Activated CD8-positive, alpha-beta T cell treated with anti-CD3 and anti-CD28 coated beads, Interleukin-2, amount 10 ng/mL, durations not matched to agents 7 days and 5 days (primary cell): Measurements from ENCODE around the gene RPTN. TPM values are rescaled to one million over a fixed set of nuclear protein-coding genes. Genes with fewer than 3 reads are reported as not detected.
"Not testable (repeated sequence)": the region's sequence is repeated elsewhere in the genome, so short reads cannot be mapped to it uniquely, and the experiment has no call there.

Experiments
- ATAC-seq: fragments of 150-1000 bp; cut with Tn5 transposase; one replicate; pipeline ENCODE4 v1.10.0; 2021; ENCODE audit warnings: moderate library complexity
- CTCF ChIA-PET: fragments of 350-600 bp; sonication (Branson Sonifier 250); formaldehyde crosslinking; loops from one replicate; lab custom pipeline; 2021; ENCODE audit warnings: antibody characterized with exemption; lab: Charles Lee
- POLR2A ChIA-PET: fragments of 350-600 bp; sonication (Branson Sonifier 250); formaldehyde crosslinking; loops from one replicate; lab custom pipeline; 2021; ENCODE audit warnings: antibody characterized with exemption; lab: Charles Lee
- DNase-seq: peaks from one replicate; pipeline ENCODE4 v3.0.0-alpha.2; 2020
- H3K27ac Mint-ChIP-seq: one replicate; pipeline ENCODE4 v1.8.0; 2021; ENCODE audit warnings: mild to moderate bottlenecking, mixed read lengths
- H3K27me3 Mint-ChIP-seq: one replicate; pipeline ENCODE4 v1.8.0; 2021; ENCODE audit warnings: low read depth, mixed read lengths
- H3K36me3 Mint-ChIP-seq: one replicate; pipeline ENCODE4 v1.8.0; 2021; ENCODE audit warnings: low read depth, mixed read lengths
- H3K4me1 Mint-ChIP-seq: one replicate; pipeline ENCODE4 v1.8.0; 2021; ENCODE audit warnings: low read depth, mixed read lengths
- H3K4me3 Mint-ChIP-seq: one replicate; pipeline ENCODE4 v1.8.0; 2021; ENCODE audit warnings: mild to moderate bottlenecking, mixed read lengths
- H3K9me3 Mint-ChIP-seq: one replicate; pipeline ENCODE4 v1.8.0; 2022; ENCODE audit warnings: mixed read lengths; ENCODE audit not compliant: insufficient read depth
- total RNA-seq, 2 experiments: library from RNA; stranded (reverse); gene quantifications; one replicate each; pipeline ENCODE4 v1.2.3, GENCODE V29; 2021

RPTN gene
- total RNA-seq, 2 experiments from 2014 or later, result not detected

DNA sequence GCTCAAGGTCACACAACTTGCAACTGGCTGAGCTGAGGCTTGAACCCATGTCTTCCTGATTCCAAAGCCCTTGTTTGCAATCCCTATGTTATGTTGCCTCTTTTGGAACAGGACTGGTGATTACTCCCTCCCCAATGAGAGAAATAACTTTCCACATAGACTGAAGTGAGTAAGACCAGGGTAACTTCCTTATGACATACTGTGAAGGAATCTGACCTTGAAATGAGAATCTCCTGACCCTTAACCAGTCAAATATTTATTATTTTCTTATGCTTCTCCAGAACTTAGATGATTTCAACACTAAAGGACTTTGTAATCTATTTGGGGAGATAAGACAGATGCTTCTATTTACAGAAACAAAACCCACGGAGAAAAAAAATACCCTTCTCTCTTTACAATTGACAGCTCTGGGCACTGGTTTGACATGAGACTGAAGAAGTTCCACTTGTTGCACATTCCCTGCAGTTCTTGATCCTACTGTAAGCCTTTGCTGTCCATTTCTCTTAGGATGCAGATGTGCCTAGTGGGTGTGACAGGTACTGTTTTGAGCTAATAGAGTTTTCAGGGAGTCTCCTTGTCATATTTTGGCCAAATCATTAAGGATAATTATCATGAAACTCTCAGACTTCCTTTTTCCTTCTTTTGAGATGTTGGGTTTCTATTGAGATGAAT lies 3.9 kb upstream of the RPTN start:
- H3K4me1 Mint-ChIP-seq, result peaks cover 11% of the 10 kb centered on the region
- ATAC-seq (no peak), DNase-seq (no peak)
- H3K36me3 Mint-ChIP-seq, result no peaks in the 10 kb centered on the region
- no peak overlapping the region for H3K27ac Mint-ChIP-seq
- peaks cover 5% of the 10 kb centered on the region for H3K27me3 Mint-ChIP-seq
- H3K4me3 Mint-ChIP-seq, result no peak overlapping the region
- H3K9me3 Mint-ChIP-seq, result no peaks in the 10 kb centered on the region
- ChIA-PET POLR2A (no interaction called here), CTCF (interaction anchor here (1.1 to 1.4 kb wide), 3 partner anchors 10 to 53 kb away, joined by 3 to 4 read pairs (median 3); no protein-coding TSS in a partner anchor)

DNA sequence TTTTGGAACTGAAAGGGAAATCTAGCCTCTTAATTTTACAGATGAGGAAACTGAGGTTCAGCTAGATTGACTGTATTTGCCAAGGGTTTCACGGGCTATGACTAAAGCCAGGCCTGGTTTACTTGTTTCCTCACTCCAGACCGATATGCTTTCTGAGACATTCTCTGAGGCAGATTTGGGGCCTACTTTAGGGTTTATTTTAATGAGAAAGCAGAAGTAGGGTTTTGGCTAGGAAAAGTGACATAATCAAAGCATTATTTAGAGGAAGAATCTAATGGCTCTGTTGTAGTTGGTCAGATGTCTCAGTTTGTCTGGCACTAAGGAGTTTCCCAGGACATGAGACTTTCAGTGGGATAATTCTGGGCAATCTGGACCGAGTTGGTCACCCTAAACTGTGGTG lies 1.5 kb upstream of the RPTN start:
- no peak for DNase-seq
- POLR2A ChIA-PET, result no interaction called here
- Mint-ChIP-seq H3K4me1 (peaks cover 3% of the 10 kb centered on the region), H3K27me3 (peaks cover 5% of the 10 kb centered on the region), H3K27ac (no peak overlapping the region), H3K36me3 (no peaks in the 10 kb centered on the region), H3K4me3 (no peak overlapping the region), H3K9me3 (no peaks in the 10 kb centered on the region)
- no peak for ATAC-seq
- CTCF ChIA-PET, result no interaction called here

DNA sequence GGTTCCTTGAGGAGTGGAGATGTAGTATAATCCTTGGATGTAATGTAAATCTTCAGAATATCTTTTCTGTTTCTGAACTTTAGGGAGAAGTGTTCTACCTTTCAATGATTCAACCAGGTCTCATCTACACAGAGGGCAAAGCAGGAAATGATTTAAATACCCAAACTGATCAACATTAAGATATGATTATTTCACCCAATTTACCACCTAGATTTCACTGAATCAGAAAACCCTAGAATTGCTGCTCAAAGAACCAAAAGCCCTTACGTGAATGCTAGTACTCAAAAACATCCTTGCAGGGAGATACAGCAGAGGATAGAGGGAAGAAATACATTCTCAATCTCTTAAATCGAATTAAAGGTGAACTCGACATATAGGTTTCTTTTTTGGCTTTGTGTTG lies 5.0 kb downstream of the RPTN start:
- Mint-ChIP-seq H3K4me3 (no peak overlapping the region), H3K27me3 (peaks cover 18% of the 10 kb centered on the region), H3K36me3 (no peaks in the 10 kb centered on the region), H3K4me1 (no peaks in the 10 kb centered on the region), H3K9me3 (peaks cover 1% of the 10 kb centered on the region), H3K27ac (no peak overlapping the region)
- POLR2A ChIA-PET, result no interaction called here
- DNase-seq (no peak), ATAC-seq (no peak)
- CTCF ChIA-PET, result no interaction called here

DNA sequence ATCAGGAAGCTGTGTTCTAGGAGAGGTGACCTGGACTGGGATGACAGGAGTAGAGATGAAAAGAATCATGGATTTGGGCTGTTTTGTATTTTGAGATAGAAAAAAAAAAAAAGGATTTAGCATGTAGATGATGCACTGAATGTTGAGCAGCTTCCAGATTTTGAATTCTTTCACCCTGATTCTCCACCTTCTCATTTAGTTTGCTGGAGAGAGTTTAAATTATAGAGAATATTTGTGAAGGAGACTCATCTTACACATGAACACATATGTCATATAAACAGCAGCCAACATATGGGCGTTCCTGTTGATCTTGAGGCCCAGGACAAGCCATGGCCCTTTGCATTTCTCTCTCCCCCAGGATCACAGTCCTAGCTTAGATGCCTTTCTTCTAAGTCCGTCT lies 7.4 kb downstream of the RPTN start:
- no peak overlapping the region for H3K27ac Mint-ChIP-seq
- CTCF ChIA-PET, result interaction anchor here (0.7 to 1.6 kb wide), 2 partner anchors 13 to 34 kb away, joined by 3 to 4 read pairs; no protein-coding TSS in a partner anchor
- ATAC-seq (no peak), DNase-seq (no peak)
- H3K4me1 Mint-ChIP-seq, result no peaks in the 10 kb centered on the region
- H3K36me3 Mint-ChIP-seq, result no peaks in the 10 kb centered on the region
- H3K9me3 Mint-ChIP-seq, result peaks cover 9% of the 10 kb centered on the region
- peaks cover 18% of the 10 kb centered on the region for H3K27me3 Mint-ChIP-seq
- POLR2A ChIA-PET, result interaction anchor here (0.6 kb wide), 1 partner anchor 275 kb away, joined by 3 read pairs; no protein-coding TSS in a partner anchor
- no peak overlapping the region for H3K4me3 Mint-ChIP-seq

DNA sequence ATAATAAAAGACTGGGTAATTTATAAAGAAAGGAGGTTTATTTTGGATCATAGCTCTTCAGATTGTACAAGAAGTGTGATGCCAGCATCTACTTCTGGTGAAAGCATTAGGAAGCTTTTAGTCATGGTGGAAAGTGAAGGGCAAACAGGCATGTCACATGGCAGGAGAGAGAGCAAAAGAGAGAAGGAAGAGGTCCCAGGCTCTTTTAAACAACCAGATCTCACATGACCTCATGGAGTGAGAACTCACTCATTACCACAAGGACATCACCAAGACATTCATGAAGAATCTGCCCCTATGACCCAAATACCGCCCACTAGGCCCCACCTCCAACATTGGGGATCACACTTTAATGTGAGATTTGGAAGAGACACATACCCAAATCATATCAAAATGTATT lies 10.0 kb downstream of the RPTN start:
- Mint-ChIP-seq H3K36me3 (no peaks in the 10 kb centered on the region), H3K4me3 (no peak overlapping the region), H3K27ac (no peak overlapping the region), H3K9me3 (peaks cover 9% of the 10 kb centered on the region), H3K4me1 (no peaks in the 10 kb centered on the region), H3K27me3 (peaks cover 18% of the 10 kb centered on the region)
- ChIA-PET POLR2A (no interaction called here), CTCF (no interaction called here)
- DNase-seq (no peak), ATAC-seq (no peak)

DNA sequence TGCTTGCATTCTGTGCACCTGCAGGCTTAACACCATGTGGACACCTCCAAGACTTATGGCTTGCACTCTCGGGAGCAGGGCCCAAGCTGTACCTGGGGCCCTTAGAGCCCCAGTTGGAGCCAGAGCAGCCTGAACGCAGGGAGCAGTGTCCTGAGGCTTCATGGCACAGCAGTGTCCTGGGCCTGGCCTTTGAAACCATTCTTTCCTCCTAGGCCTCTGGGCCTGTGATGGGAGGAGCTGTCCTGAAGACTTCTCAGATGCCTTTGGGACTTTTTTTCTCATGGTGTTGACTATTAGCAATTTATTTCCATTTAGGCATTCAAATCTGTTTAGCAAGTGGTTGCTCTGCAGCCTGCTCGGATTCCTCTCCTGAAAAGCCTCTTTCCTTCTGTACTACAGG lies 11.0 kb downstream of the RPTN start:
- ChIA-PET CTCF (no interaction called here), POLR2A (no interaction called here)
- no peaks in the 10 kb centered on the region for H3K4me1 Mint-ChIP-seq

DNA sequence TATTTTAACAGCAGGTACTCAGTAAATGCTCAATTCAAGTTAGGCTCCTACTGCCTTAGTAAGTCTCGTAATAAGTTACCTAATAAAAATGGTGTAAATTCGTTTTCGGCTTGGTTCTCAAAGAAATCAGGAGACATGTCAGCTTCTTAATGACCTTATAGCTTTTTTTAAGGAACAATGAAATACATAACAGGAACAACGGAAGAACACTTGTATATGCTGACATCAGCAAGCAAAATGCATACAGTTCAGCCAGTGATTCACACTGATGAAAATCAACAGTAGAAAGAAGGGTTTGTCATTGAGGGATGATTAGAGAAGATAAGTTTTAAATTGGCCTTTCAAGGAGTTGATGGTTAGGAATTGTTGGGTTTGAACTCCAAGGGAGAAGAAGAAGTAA lies 13.3 kb downstream of the RPTN start:
- ChIA-PET CTCF (no interaction called here), POLR2A (no interaction called here)
- DNase-seq (no peak), ATAC-seq (no peak)
- no peaks in the 10 kb centered on the region for H3K4me1 Mint-ChIP-seq
- H3K4me3 Mint-ChIP-seq, result no peak overlapping the region
- no peak overlapping the region for H3K27ac Mint-ChIP-seq
- no peaks in the 10 kb centered on the region for H3K36me3 Mint-ChIP-seq
- peaks cover 9% of the 10 kb centered on the region for H3K9me3 Mint-ChIP-seq
- H3K27me3 Mint-ChIP-seq, result peaks cover 8% of the 10 kb centered on the region

More for the DNA sequence above, 11.0 kb downstream of the RPTN start:
- H3K36me3 Mint-ChIP-seq, result no peaks in the 10 kb centered on the region
- DNase-seq (no peak), ATAC-seq (no peak)
- H3K27me3 Mint-ChIP-seq, result peaks cover 18% of the 10 kb centered on the region
- H3K4me3 Mint-ChIP-seq, result no peak overlapping the region
- no peak overlapping the region for H3K27ac Mint-ChIP-seq
- H3K9me3 Mint-ChIP-seq, result peaks cover 9% of the 10 kb centered on the region

DNA sequence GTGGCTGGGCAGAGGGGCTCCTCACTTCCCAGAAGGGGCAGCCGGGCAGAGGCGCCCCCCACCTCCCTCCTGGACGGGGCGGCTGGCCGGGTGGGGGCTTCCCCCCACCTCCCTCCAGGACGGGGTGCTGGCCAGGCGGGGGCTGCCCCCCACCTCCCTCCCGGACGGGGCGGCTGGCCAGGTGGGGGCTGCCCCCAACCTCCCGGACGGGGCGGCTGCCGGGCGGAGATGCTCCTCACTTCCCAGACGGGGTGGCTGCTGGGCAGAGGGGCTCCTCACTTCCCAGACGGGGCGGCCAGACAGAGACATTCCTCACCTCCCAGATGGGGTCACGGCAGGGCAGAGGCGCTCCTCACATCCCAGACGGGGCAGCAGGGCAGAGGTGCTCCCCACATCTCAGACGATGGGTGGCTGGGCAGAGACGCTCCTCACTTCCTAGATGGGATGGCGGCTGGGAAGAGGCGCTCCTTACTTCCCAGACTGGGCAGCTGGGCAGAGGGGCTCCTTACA lies 14.3 kb downstream of the RPTN start:
- H3K27ac Mint-ChIP-seq, H3K4me3 Mint-ChIP-seq, H3K4me1 Mint-ChIP-seq, ATAC-seq, DNase-seq, POLR2A ChIA-PET, H3K27me3 Mint-ChIP-seq, H3K36me3 Mint-ChIP-seq, H3K9me3 Mint-ChIP-seq, CTCF ChIA-PET: not testable (repeated sequence)

DNA sequence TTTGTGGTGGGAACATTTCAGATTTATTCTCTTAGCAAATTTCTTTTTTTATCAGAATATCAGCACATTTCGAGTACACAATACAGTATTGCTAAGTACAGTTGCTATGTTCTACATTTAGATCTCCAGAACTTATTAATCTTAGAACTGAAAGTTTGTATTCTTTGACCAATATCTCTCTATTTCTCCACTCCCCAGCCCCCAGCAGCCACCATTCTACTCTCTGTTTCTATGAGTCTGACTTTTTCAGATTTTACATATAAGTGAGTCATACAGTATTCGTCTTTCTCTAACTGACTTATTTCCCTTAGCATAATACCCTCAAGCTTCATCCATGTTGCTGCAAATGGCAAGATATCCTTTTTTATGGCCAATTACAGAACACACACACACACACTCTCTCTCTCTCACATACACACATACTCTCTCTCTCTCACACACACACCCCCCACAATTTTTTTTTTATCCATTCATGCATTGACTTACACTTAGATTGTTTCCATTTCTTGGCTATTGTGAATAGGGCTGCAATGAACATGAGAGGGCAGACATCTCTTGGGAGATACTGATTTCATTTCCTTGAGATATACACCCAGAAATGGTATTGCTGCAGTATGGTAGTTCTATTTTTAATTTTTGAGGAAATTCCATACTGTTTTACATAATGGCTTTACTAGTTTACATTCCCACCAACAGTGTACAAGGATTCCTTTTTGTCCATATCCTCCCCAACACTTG lies 15.7 kb downstream of the RPTN start:
- ChIA-PET CTCF (no interaction called here), POLR2A (no interaction called here)
- H3K36me3 Mint-ChIP-seq, result no peaks in the 10 kb centered on the region
- H3K4me1 Mint-ChIP-seq, result no peaks in the 10 kb centered on the region
- H3K27me3 Mint-ChIP-seq, result peaks cover 14% of the 10 kb centered on the region
- no peak for ATAC-seq
- peaks cover 3% of the 10 kb centered on the region for H3K9me3 Mint-ChIP-seq
- H3K4me3 Mint-ChIP-seq, result no peak overlapping the region
- H3K27ac Mint-ChIP-seq, result no peak overlapping the region
- DNase-seq, result no peak

DNA sequence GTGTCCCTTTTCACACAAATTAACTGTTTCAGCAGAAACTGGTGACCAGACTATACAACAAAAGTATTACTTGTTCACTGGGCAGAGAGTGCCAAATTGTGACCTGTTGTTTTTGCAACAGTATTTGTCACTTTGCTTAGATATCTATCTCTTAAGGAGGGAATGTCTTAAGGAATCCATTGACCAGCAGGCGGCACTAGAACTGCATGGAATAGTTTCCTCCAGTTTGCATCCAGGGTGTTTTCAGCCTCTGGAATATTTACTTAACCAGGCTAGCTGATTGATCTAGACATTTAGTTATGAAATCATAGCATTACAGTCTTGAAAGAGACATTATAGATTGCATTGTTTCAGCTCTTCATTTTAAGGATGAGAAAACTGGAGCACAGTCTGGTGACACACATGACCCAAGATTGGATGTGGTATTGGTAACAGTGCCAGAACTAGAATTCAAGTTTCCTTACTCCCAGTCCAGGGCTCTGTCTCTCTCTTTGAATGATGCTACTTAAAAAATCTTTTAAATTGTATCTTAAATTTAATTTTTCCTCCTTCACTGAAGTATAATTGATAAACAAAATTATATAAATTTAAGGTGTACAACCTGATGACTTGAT lies 16.9 kb downstream of the RPTN start:
- H3K4me1 Mint-ChIP-seq, result no peaks in the 10 kb centered on the region
- H3K27me3 Mint-ChIP-seq, result peaks cover 17% of the 10 kb centered on the region
- ChIA-PET CTCF (interaction anchor here (1.5 kb wide), 1 partner anchor 39 kb away, joined by 4 read pairs; no protein-coding TSS in a partner anchor), POLR2A (no interaction called here)
- ATAC-seq, result no peak
- peak; percentile 30 for DNase-seq
- H3K36me3 Mint-ChIP-seq, result no peaks in the 10 kb centered on the region
- no peak overlapping the region for H3K4me3 Mint-ChIP-seq
- no peak overlapping the region for H3K27ac Mint-ChIP-seq
- no peaks in the 10 kb centered on the region for H3K9me3 Mint-ChIP-seq

DNA sequence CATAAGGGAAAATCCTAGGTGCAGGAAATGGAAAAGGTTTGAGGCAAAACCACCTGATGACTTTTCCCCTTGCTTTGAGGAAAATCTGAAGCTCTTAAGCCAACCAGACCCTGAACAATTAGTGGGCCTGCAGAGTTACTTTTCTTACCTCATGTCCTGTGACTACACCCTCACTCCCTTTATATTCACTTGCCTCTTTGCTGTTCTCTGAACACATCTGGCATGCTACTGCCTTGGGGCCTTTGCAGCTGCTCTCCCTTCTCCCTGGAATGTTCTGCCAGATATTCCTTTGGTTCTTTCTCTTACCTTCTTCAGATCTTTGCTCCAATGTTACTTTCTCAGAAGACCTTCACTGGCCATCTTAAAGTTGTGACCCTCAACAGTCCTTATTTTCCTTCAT lies 21.8 kb downstream of the RPTN start:
- POLR2A ChIA-PET, result no interaction called here
- H3K27me3 Mint-ChIP-seq, result peaks cover 38% of the 10 kb centered on the region
- H3K4me1 Mint-ChIP-seq, result no peaks in the 10 kb centered on the region
- no peaks in the 10 kb centered on the region for H3K36me3 Mint-ChIP-seq
- CTCF ChIA-PET, result interaction anchor here (1.2 kb wide), 1 partner anchor 210 kb away, joined by 3 read pairs; no protein-coding TSS in a partner anchor
- DNase-seq, result no peak
- H3K27ac Mint-ChIP-seq, result no peak overlapping the region
- no peaks in the 10 kb centered on the region for H3K9me3 Mint-ChIP-seq
- H3K4me3 Mint-ChIP-seq, result no peak overlapping the region
- ATAC-seq, result no peak

DNA sequence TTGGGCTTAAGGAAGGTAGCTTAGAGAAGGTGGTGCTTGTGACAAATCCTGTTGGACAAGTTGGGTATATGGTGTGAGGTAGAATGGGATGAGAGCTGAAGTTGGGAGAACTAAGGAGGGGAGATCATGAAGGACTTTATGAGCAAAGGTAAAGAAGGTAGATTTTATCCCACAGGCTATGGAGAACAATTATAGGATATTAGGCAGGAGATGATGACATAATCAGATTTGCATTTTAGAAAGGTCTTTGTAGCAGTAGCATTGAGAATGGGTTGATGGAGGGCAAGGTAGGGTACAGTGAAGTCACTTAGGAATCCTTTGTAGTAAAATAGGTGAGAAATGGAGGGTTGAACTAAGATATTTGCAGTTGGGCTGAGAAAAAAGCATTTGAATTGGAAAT lies 28.8 kb downstream of the RPTN start:
- Mint-ChIP-seq H3K4me1 (peaks cover 5% of the 10 kb centered on the region), H3K27ac (no peak overlapping the region), H3K27me3 (peaks cover 47% of the 10 kb centered on the region), H3K9me3 (no peaks in the 10 kb centered on the region), H3K4me3 (no peak overlapping the region), H3K36me3 (no peaks in the 10 kb centered on the region)
- CTCF ChIA-PET, result no interaction called here
- ATAC-seq (no peak), DNase-seq (no peak)
- POLR2A ChIA-PET, result no interaction called here
